Calu3 (cell line): ENCODE results near the gene P3R3URF. TPM values are rescaled to one million over a fixed set of nuclear protein-coding genes. Genes with fewer than 3 reads are reported as not detected.

Source experiments
- BruUV-seq: library from RNA; stranded (reverse); fragments of 400-500 nt; replicated peaks from 2 replicates; lab custom pipeline; 2021; lab: Mats Ljungman, UMichigan
- CTCF ChIA-PET: fragments of 300-600 bp; sonication (Branson Sonifier 250); formaldehyde crosslinking; loops from one replicate; lab custom pipeline; 2022; ENCODE audit warnings: antibody characterized with exemption; lab: Charles Lee
- DNase-seq: peaks from one replicate; pipeline ENCODE4 v3.0.0; 2022
- H3K27ac Mint-ChIP-seq: one replicate; pipeline ENCODE4 v1.8.0; 2022; ENCODE audit warnings: mixed read lengths; ENCODE audit not compliant: unreplicated experiment
- H3K27me3 Mint-ChIP-seq: one replicate; pipeline ENCODE4 v1.8.0; 2022; ENCODE audit warnings: mixed read lengths; ENCODE audit not compliant: unreplicated experiment
- H3K36me3 Mint-ChIP-seq: one replicate; pipeline ENCODE4 v1.8.0; 2022; ENCODE audit warnings: mild to moderate bottlenecking, moderate library complexity, mixed read lengths; ENCODE audit not compliant: insufficient read depth, unreplicated experiment
- H3K4me1 Mint-ChIP-seq: one replicate; pipeline ENCODE4 v1.8.0; 2022; ENCODE audit warnings: mild to moderate bottlenecking, low read depth, mixed read lengths; ENCODE audit not compliant: unreplicated experiment
- H3K4me3 Mint-ChIP-seq: one replicate; pipeline ENCODE4 v1.8.0; 2022; ENCODE audit warnings: mild to moderate bottlenecking, low read depth, moderate library complexity, mixed read lengths; ENCODE audit not compliant: unreplicated experiment
- H3K9me3 Mint-ChIP-seq: one replicate; pipeline ENCODE4 v1.8.0; 2022; ENCODE audit warnings: low read depth, mixed read lengths; ENCODE audit not compliant: unreplicated experiment
- CTCF ChIP-seq: fragments of 200-600 bp; IDR thresholded peaks from one replicate; pipeline ENCODE4 v1.8.0; 2022; ENCODE audit warnings: antibody characterized with exemption; ENCODE audit not compliant: unreplicated experiment
- intact Hi-C: fragments of 100-400 bp; cut with micrococcal nuclease; formaldehyde crosslinking; loops from one replicate; pipeline ENCODE4 v1.10.0; 2022; ENCODE audit not compliant: unreplicated experiment
- total RNA-seq: library from RNA; stranded (reverse); gene quantifications from 2 replicates; pipeline ENCODE4 v1.2.3, GENCODE V29; 2022

The P3R3URF gene
- total RNA-seq, 1 experiment from 2014 or later = not detected

GRCh38 chr1:46171351-46171750, 4.9 kb downstream of the P3R3URF start:
- TF ChIP-seq CTCF = no peak
- peaks cover 16% of the 10 kb centered on the region for H3K27me3 Mint-ChIP-seq
- DNase-seq = peak; percentile 45
- BruUV-seq = no TSS peak
- peak overlapping the region; percentile 90 for H3K27ac Mint-ChIP-seq
- H3K4me1 Mint-ChIP-seq = no peaks in the 10 kb centered on the region
- H3K4me3 Mint-ChIP-seq = peak overlapping the region; percentile 38
- CTCF ChIA-PET = interaction anchor here (1.0 to 1.5 kb wide), 3 partner anchors 10 to 135 kb away, joined by 3 to 5 read pairs (median 4); no protein-coding TSS in a partner anchor
- intact Hi-C loops = no loop called here
- no peaks in the 10 kb centered on the region for H3K9me3 Mint-ChIP-seq
- peaks cover 25% of the 10 kb centered on the region for H3K36me3 Mint-ChIP-seq

GRCh38 chr1:46169811-46170454, 6.4 kb downstream of the P3R3URF start:
- H3K27ac Mint-ChIP-seq = no peak overlapping the region
- H3K36me3 Mint-ChIP-seq = peaks cover 25% of the 10 kb centered on the region
- intact Hi-C loops = no loop called here
- TF ChIP-seq CTCF = no peak
- no peak for DNase-seq
- CTCF ChIA-PET = no interaction called here
- no peak overlapping the region for H3K4me3 Mint-ChIP-seq
- no TSS peak for BruUV-seq
- H3K9me3 Mint-ChIP-seq = no peaks in the 10 kb centered on the region
- H3K27me3 Mint-ChIP-seq = peaks cover 20% of the 10 kb centered on the region
- H3K4me1 Mint-ChIP-seq = no peaks in the 10 kb centered on the region

- Mint-ChIP-seq H3K9me3 (no peaks in the 10 kb centered on the region), H3K4me3 (no peak overlapping the region), H3K36me3 (peaks cover 25% of the 10 kb centered on the region), H3K27me3 (peaks cover 24% of the 10 kb centered on the region), H3K4me1 (no peaks in the 10 kb centered on the region), H3K27ac (no peak overlapping the region)
- no peak for TF ChIP-seq CTCF
- no peak for DNase-seq
- intact Hi-C loops = no loop called here
- BruUV-seq = no TSS peak
- CTCF ChIA-PET = interaction anchor here (0.6 kb wide), 1 partner anchor 35 kb away, joined by 3 read pairs; no protein-coding TSS in a partner anchor
These were observed 7.8 kb downstream of the P3R3URF start for GRCh38 chr1:46168477-46168876.

GRCh38 chr1:46166521-46167462, 9.5 kb downstream of the P3R3URF start:
- Mint-ChIP-seq H3K9me3 (no peaks in the 10 kb centered on the region), H3K4me3 (peak overlapping the region; percentile 52), H3K27ac (no peak overlapping the region), H3K4me1 (no peaks in the 10 kb centered on the region), H3K27me3 (peaks cover 24% of the 10 kb centered on the region), H3K36me3 (peaks cover 17% of the 10 kb centered on the region)
- DNase-seq = no peak
- CTCF ChIA-PET = no interaction called here
- BruUV-seq = no TSS peak
- intact Hi-C loops = no loop called here
- TF ChIP-seq CTCF = no peak
